Hepatocyte (in vitro differentiated cells): ENCODE data around the gene SPECC1.

Source experiments
- CTCF ChIP-seq: fragments of 200-600 bp; sonication (generic); IDR thresholded peaks from 2 replicates; pipeline ENCODE4 v1.5.1; 2016; ENCODE audit warnings: antibody characterized with exemption, mild to moderate bottlenecking; ENCODE audit not compliant: poor library complexity
- EZH2 ChIP-seq: fragments of 200-600 bp; sonication (generic); IDR thresholded peaks from 2 replicates; pipeline ENCODE4 v1.6.1; 2016; ENCODE audit warnings: antibody characterized with exemption, mild to moderate bottlenecking, borderline replicate concordance
- EZH2phosphoT487 ChIP-seq: fragments of 200-600 bp; sonication (generic); IDR thresholded peaks from one replicate; pipeline ENCODE4 v1.6.1; 2018; ENCODE audit warnings: antibody characterized with exemption, mild to moderate bottlenecking, low read depth, moderate library complexity; ENCODE audit not compliant: unreplicated experiment, severe bottlenecking

- TF ChIP-seq CTCF (no peak), EZH2 (no peak), EZH2phosphoT487 (no peak)
Observed at GRCh38 chr17:20170085-20170484, 160.9 kb downstream of the SPECC1 start.
